Measurements from ENCODE around the gene DIRAS2. TPM values are rescaled to one million over a fixed set of nuclear protein-coding genes. Genes with fewer than 3 reads are reported as not detected.

Gene DIRAS2
- total and polyA plus RNA-seq, 2 experiments from 2014 or later = 0.41 to 1.6 TPM

DNA sequence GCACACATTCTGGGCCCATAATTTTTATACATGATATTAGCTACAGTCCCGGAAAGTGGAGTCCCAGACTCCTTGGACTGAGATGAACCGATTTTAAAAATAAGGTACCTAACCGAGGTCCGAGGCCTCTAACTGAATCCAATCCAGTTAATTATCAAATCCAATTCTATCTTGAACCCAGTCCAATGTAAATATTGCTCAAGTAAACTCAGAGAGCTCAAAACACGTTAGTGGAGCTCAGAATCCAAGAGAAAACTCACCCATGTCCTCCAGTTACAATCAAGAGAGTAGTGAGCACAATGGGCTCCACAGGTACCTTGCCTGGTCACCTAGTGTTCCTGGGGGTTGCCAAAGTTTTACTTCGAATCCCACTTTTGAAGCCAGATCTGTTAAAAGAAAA, 37.9 kb upstream of the DIRAS2 start:
- no peak overlapping the region for H3K4me2 ChIP-seq
- 90% methylated on average over 6 of the region's 6 CpGs for WGBS (ENCODE audit: low lambda C conversion rate, missing lambda C conversion rate)

DNA sequence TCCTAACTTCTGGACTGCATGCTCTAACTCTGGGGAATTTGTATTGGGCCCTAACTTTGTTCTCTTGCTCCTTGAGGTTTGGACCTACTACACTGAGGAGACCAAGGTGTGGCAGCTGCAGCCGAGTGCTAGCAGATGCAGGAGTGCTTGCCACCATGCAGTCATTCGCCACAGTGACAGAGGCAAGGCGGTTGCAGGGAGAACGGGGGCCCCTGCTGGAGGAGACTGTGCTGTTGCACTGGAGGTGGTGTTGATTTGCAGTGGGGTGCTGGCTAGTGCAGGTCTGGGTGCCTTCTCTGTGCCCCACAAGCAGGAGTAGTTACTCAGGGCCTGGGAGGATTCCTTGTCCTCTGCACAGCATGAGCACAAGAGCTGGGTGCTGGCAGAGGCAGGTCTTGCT, 22.4 kb upstream of the DIRAS2 start:
- Histone ChIP-seq H3K36me3 (replicated peaks; ENCODE audit: insufficient read depth, low read depth) (no peaks in the 10 kb centered on the region), H3K9me3 (ENCODE audit: low read depth) (no peaks in the 10 kb centered on the region), H3K4me1 (ENCODE audit: insufficient read depth) (no peaks in the 10 kb centered on the region), H4K20me1 (ENCODE audit: insufficient read depth, poor library complexity, severe bottlenecking) (no peaks in the 10 kb centered on the region), H3K4me2 (no peak overlapping the region), H2AFZ (no peak overlapping the region), H3K4me3 (no peak overlapping the region), H3K79me2 (no peaks in the 10 kb centered on the region), H3K27me3 (no peaks in the 10 kb centered on the region), H3K27ac (no peak overlapping the region), H3K9me2 (replicated peaks; ENCODE audit: insufficient read depth) (no peaks in the 10 kb centered on the region)
- no peak for DNase-seq (ENCODE audit: low spot score)
- TF ChIP-seq EZH2phosphoT487 (IDR thresholded peaks at IDR 0.05; ENCODE audit: low read depth, severe bottlenecking, unreplicated experiment) = no peak
- TF ChIP-seq EZH2 (IDR thresholded peaks at IDR 0.05; ENCODE audit: borderline replicate concordance) = no peak
- TF ChIP-seq, protein P1, sequence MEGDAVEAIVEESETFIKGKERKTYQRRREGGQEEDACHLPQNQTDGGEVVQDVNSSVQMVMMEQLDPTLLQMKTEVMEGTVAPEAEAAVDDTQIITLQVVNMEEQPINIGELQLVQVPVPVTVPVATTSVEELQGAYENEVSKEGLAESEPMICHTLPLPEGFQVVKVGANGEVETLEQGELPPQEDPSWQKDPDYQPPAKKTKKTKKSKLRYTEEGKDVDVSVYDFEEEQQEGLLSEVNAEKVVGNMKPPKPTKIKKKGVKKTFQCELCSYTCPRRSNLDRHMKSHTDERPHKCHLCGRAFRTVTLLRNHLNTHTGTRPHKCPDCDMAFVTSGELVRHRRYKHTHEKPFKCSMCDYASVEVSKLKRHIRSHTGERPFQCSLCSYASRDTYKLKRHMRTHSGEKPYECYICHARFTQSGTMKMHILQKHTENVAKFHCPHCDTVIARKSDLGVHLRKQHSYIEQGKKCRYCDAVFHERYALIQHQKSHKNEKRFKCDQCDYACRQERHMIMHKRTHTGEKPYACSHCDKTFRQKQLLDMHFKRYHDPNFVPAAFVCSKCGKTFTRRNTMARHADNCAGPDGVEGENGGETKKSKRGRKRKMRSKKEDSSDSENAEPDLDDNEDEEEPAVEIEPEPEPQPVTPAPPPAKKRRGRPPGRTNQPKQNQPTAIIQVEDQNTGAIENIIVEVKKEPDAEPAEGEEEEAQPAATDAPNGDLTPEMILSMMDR (IDR thresholded peaks at IDR 0.05; ENCODE audit: poor library complexity) = no peak
- 60% methylated on average over 4 of the region's 4 CpGs for WGBS (ENCODE audit: low lambda C conversion rate, missing lambda C conversion rate)

More for the DNA sequence above, 37.9 kb upstream of the DIRAS2 start:
- no peaks in the 10 kb centered on the region for H3K36me3 ChIP-seq (replicated peaks; ENCODE audit: insufficient read depth, low read depth)
- no peak overlapping the region for H3K4me3 ChIP-seq
- no peaks in the 10 kb centered on the region for H3K4me1 ChIP-seq (ENCODE audit: insufficient read depth)
- H3K9me3 ChIP-seq (ENCODE audit: low read depth) = no peaks in the 10 kb centered on the region
- H2AFZ ChIP-seq = no peak overlapping the region
- no peaks in the 10 kb centered on the region for H3K79me2 ChIP-seq
- peaks cover 8% of the 10 kb centered on the region for H3K27me3 ChIP-seq
- TF ChIP-seq, protein P1 (IDR thresholded peaks at IDR 0.05; ENCODE audit: poor library complexity) = no peak
- TF ChIP-seq EZH2 (IDR thresholded peaks at IDR 0.05; ENCODE audit: borderline replicate concordance) (no peak), EZH2phosphoT487 (IDR thresholded peaks at IDR 0.05; ENCODE audit: low read depth, severe bottlenecking, unreplicated experiment) (no peak)
- no peak overlapping the region for H3K27ac ChIP-seq
- DNase-seq (ENCODE audit: low spot score) = no peak
- H4K20me1 ChIP-seq (ENCODE audit: insufficient read depth, poor library complexity, severe bottlenecking) = no peaks in the 10 kb centered on the region
- no peaks in the 10 kb centered on the region for H3K9me2 ChIP-seq (replicated peaks; ENCODE audit: insufficient read depth)

DNA sequence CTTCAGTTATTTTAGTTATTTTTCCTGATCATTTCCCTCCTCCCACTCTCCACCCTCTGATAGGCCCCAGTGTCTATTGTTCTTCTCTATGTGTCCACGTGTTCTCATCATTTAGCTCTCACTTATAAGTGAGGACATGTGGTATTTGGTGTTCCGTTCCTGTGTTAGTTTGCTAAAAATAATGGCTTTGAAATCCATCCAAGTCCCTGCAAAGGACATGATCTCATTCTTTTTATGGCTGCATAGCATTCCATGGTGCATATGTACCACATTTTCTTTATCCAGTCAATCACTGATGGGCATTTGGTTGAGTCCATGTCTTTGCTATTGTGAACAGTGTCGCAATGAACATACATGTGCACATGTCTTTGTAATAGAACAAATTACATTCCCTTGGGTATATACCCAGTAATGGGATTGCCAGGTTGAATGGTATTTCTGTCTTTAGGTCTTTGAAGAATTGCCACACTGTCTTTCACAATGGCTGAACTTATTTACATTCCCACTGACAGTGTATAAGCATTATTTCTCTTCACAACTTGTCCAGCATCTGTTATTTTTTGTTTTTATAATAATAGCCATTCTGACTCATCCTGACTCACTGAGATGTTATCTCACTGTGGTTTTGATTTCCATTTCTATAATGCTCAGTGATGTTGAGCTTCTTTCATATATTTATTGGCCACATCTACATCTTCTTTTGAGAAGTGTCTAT, 17.2 kb upstream of the DIRAS2 start:
- Histone ChIP-seq H3K9me2 (replicated peaks; ENCODE audit: insufficient read depth) (no peaks in the 10 kb centered on the region), H3K27me3 (no peaks in the 10 kb centered on the region), H3K9me3 (ENCODE audit: low read depth) (no peaks in the 10 kb centered on the region), H3K27ac (no peak overlapping the region), H3K4me3 (no peak overlapping the region), H4K20me1 (ENCODE audit: insufficient read depth, poor library complexity, severe bottlenecking) (no peaks in the 10 kb centered on the region), H3K4me1 (ENCODE audit: insufficient read depth) (no peaks in the 10 kb centered on the region), H2AFZ (no peak overlapping the region), H3K36me3 (replicated peaks; ENCODE audit: insufficient read depth, low read depth) (no peaks in the 10 kb centered on the region), H3K79me2 (no peaks in the 10 kb centered on the region), H3K4me2 (no peak overlapping the region)
- 71% methylated on average over 3 of the region's 3 CpGs for WGBS (ENCODE audit: low lambda C conversion rate, missing lambda C conversion rate)
- TF ChIP-seq EZH2 (IDR thresholded peaks at IDR 0.05; ENCODE audit: borderline replicate concordance) (no peak), EZH2phosphoT487 (IDR thresholded peaks at IDR 0.05; ENCODE audit: low read depth, severe bottlenecking, unreplicated experiment) (no peak)
- TF ChIP-seq, protein P1 (IDR thresholded peaks at IDR 0.05; ENCODE audit: poor library complexity) = no peak
- no peak for DNase-seq (ENCODE audit: low spot score)
